GM19452 (cell line): Measurements from ENCODE around the gene SLC25A45.

Experiments
- ATAC-seq: cut with Tn5 transposase; IDR thresholded peaks from one replicate; pipeline ENCODE4 v1.9.1; 2021; ENCODE audit not compliant: unreplicated experiment

Gene SLC25A45

DNA sequence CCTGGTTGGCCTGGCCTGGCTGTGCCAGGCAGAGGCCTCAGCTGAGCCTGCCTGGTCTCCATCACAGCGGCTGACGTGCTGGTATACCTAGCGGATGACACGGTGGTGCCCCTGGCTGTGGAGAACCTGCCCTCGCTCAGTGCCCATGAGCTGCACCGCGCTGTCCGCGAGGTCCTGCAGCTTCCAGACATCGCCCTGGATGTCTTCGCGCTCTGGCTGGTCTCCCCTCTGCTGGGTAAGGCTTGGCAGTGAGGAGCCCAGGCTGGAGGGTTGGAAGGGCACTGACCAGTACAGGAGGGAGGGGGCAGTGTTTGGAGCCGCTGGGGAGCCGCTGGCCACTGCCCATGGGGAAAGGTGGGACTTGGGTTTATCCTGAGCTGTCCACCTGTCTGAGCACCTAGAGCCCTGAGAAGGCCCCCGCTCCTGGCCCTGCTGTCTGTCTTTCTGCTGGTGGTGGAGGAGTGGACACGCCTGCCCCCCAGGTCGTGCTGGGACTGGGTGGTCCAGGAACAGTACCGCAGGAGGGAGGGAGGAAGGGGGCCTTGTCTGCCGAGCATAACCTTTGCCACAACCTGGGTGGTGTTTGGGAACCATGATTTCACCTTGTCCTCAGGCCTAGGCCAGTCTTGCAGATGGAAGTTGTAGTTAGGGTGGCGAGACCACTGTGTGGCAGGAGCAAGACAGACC, 7.0 kb upstream of the SLC25A45 start:
- ATAC-seq: no peak

DNA sequence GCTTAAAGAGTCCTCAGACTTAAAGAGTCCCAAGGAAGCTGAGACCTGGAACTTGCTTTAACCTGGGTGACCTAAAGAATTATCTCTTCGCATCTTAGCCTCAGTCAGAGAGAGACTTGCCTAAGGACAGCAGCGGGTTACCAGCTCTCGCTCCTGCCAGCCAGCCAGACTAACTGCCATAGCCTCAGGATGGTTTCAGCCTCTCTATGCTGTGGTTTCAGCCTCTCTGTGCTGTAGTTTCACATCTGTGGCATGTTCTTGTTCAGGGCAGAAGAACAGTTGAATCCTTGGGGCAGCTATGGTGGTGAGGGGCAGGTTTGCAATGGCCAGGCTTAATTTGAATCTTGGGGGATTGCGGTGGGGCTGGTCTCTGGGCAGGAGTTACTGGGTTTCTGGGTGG, 6.3 kb upstream of the SLC25A45 start:
- no peak for ATAC-seq

DNA sequence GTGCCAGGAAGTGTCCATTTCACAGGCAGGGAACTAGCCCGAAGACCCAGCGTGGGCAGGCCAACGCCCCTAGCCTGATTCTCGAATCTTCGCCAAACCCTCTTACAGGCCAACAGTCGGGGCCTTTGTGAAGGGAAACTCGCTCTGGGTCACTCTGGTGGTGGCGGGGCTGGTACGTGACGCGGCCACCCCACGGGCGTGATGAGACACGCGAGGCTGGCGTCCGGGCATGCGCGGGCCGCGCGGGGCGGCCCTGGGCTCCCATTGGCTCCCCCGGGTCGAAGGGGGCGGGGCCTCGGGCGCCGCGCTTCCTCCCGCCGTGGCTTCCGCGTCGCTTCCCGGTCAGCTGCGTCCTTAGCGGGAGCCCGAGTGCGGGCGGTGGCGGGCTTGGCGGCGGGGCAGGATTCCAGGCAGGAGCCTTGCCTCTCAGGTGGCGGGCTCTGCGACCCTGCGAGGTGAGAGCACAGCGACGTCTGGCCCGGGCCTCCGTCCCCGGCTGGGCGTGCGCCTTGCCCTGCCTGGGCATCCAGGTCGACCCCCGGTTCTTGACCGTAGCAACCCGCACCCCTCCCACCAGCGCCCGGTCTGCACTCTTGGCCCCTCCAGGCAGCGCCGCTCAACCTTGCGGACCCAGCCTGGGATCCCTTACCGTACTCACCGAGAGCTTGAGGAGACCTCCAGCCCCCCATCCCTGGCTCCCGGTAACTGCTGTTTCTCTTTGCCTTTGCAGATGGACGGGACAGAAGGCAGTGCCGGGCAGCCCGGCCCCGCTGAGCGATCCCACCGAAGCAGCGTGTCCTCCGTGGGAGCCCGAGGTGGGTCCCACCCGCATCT, 4.1 kb upstream of the SLC25A45 start, which contains the start of gene FRMD8:
FRMD8 (plus strand) TSS at position 331 of the 834 bp plus-strand sequence; CDS start at position 731, 400 bp downstream.
- no peak for ATAC-seq

DNA sequence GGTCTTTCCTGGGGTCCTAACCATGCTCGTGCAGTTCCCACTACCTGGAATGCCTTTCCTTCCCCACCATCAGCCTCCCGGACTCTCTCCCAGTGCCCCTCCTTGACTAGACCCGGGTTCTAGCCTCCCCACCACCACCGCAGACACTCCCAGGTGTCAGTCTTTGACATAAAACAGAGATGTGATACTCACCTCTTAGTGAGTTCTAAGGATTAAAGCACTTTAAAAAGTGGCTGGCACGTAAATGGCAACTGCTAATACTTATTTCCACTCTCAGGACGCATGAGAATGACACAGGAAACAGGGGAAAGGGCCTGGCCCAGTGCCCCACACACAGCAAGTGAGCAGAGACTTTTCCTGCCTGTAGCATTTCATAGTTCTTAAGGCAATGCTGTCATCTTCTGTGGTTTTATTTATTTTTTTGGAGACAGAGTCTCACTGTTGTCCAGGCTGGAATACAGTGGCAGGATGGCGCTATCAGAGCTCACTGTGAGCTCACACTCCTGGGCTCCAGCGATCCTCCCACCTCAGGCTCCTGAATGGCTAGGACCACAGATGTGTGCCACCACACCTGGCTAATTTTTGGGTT, 1.9 kb upstream of the SLC25A45 start:
- ATAC-seq: no peak

DNA sequence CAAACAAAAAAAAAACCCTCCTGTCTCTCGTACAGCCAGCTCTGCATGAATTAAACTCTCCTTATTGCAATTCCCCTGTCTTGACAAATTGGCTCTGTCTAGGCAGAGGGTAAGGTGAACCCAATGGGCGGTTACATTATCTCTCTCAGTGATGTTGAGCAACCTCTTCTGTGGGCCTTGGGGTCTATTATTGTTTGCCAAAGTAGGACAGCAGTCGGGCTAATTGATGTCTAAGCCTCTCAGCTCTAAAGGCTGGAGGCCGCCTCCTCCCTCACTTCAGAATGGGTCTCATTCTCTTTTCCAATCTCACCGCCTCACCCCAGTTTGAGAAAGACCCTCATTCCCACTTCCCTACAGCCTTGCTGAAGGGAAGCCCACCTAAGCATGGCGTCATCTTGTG, 1.3 kb upstream of the SLC25A45 start:
- ATAC-seq: no peak

DNA sequence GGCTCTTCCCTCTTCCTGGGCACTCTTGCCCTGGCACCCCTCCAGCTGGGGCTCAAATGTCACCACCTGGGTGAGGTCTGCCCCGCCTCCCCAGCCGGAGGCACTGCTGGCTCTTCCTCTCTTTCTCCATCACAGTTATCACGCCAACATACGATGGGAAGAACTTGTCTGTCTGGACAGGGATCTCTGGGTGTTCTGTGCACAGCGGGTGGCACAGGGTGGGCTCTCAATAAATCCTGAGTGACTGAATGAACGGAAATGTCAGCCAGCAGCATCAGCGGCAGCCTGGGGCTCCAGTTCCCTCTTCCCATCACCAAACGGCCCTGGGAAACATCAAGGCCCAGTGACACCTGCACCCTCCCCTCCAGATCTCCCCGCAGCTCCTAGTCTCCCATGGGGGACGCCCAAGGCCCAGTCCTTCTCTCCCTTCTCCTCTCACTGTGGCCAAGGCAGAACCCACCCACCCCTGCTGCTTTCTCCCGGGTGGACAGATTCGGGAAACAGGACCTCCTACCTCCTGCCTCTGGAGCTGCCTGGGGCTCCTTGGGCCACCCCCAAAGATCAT, 440 bp upstream of the SLC25A45 start:
- ATAC-seq: no peak

DNA sequence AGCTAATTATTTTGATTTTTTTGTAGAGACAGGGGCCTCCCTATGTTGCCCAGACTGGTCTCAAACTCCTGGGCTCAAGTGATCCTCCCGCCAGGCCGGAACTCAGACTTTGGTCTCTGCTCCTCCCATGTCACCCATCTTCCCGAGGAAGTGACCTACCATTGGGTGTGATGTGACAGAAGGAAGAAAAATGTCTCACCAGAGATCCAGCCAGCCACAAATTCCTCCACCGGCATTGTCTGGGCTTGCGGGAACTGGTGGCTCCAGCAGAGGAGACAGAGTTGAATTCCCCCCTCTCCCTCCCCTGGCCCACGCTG, 772 bp downstream of the SLC25A45 start:
- no peak for ATAC-seq

DNA sequence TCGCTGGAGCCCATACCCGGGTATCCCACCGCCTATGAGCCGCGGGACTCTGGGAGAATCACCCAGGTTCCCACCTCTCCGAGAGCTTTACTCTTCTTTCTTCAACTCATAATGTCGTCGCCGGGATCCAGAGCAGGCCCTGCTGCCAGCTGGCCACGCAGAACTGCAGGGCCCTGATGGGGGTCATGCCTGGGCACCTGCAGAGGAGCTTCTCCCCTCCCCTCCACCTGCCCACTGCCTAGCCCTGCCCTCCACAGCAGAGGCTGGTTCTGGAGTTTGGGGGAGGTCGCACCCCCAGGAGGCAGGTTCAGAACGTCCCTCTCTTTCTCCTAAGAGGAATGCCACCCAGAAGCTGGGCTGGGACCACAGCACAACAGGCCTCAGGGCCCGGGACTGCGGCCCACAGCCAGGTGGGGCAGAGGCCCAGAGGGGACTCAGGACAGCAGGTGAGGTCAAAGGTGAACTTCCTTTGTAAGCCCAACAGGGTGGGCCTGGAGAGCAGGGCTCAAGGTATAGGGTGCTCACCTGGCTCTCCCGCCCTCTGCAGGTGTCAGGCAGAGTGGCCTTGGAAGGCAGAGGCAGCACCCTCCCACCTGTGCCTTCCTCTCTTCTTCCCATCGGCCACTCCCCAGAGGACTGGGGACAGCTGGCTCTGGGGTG, 1.9 kb downstream of the SLC25A45 start:
- ATAC-seq: no peak

DNA sequence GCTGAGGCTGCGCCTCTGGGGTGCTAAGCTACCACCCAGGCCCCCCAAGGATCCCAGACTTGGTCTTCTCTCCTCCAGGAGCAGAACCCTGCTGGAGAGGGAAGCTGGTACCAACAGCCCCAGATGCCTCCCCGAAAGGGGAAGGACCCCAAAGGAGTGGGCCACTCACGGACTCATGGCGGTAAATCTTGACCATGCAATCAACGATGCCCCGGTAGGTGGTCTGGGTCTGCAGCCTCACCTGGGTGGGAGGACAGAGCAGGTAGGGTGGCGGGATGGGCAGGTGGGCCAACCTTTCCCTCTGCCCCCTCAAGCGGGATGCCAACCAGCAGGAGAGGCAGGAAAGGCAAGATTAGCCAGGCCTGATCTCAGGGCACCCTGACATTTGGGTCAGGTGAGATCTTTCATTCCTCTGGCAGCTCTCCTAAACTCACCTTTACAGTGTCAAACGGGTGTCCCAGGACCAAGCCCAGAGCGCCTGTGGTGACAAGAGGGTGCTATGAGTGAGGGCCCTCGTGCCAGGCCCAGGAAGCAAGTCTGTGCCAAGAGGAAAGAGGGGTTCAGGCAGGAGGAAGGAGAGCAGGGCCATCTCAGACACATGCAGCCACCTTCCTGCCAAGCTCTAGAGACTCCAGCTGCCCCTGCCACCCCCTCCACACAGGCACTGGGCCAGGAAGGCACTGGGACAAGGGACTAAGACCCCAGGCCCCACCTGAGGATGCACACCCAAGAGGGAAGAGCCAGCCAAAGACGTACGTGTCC, 2.6 kb downstream of the SLC25A45 start:
- no peak for ATAC-seq

DNA sequence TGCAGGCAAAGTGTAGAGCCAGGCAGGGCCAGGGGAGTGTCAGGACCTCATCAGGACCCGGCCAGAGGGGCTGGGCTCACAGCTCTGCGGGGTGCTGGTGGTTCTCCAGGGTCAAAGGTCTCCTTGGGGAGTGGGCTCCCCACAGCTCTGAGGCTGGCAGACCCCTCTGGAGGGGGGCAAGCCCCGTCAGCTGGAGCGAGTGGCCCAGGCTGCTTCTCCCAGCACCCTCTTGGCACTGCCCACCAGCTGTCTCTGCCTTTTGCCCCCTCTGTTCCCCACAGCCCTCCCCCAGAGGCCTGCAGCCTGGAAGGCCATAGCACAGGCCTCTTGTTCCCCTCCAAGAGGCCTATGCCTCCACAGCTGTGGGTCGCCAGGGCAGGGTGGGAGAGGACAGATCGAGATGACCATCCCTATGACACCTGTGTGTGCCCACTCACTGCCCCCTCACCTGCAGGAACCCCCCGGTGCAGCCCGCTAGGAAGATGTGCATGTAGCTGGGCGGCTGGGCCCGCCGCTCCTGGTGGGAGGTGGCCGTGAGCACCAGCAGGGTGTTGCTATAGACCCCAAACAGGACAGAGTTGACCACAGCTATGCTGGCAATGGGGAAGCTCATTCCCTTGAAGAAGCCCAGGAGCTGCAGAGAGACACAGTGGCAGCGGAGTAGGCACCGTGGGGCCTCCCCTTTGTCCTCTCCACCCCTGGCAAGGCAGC, 3.4 kb downstream of the SLC25A45 start:
- no peak for ATAC-seq

DNA sequence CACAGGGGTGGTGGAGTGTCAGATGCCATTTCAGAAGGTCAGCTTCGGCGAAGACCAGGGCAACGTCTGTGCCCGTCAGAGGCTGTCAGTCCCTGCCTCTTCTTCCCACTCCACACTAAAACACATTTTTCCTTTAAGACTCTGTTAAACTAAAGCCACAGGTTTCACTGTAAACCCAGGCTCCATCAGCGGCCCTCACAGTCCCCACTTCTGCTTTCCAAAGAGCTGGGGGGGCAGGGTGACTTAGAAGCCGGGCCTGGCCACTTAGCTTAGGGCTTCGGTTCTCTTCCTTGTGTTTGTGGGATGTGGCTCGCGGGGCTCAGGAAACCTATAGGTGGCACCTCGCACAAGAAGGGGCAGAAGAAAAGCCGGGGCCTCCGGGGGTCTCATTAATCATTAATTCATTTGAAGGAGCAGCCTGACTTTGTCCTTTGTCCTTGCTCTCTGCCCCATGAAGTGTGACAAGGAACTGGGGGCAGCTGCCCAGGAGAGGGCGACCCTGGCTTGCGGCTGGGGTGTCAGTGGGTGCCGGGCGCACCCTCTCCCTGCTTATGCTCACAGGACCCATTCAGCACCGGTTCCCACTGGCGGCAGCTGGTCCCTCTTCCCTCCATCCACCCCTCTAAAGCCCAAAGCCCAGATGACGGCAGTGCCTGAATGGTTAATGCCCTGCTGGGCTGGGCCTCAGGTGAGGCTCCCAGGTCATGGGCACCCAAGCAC, 4.1 kb downstream of the SLC25A45 start:
- no peak for ATAC-seq

DNA sequence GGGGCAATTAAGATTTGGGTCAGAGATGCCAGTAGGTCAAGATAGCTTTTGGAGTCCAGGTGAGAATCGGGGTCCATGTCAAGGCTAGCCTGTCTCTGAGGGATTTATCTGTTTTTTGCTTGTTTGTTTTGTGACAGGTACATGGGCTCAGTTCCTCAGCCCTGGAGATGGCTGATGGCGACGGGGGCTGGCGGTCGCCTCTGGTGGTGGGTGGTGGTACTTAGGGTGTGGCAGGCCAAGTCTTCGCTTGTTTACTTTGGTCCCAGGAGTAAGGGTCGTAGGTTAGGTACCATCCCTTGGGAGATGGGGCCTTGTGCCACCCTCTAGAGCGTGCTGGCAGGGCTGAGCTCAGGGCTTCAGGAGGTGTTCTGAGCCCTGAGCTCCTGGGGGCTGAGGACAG, 4.7 kb downstream of the SLC25A45 start:
- no peak for ATAC-seq

DNA sequence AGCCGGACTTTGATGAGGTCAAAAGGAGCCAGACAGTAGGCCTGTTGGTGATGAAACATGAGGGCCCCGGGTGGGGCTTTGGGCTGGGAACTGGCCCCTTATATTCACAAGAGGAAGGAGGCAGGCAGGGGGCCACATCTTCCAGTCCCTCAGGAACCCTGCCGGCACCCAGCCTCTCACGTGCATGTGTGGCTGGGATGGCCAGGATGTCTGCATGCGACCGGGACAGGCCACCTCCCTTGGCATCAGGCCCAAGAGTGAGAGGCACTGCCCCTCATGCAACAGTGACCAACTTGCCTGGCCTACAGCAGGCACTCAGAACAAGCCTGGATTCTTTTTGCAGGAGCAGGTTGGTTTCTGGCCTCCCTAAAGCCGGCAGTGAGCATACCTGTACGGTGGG, 5.4 kb downstream of the SLC25A45 start:
- ATAC-seq: no peak

DNA sequence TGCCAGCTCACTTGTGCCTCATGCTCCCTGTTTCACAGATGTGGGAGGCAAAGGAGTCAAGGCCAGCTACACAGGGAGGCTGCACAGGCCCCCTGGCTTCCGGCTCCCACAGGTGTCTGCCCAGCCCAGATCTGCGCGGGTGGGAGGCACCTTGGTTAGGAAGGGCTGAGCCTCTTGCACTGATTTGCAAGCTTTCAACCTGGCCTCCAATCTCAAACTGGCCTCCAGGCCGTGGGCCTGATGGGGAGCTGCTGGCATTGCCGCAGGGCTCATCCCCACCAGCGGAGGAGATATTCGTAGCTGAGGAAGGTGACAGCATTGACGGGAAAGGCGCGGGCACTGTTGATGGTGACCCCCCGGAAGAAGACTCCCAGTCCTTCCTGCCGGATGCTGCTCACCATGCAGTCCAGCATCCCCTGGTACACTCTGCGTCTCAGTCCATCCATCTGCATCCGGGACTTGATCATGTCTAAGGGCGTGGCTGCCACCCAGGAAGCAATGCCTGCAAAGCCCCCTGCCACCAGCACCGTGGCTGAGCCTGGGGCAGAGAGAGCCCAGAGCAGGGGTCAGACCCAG, 6.2 kb downstream of the SLC25A45 start:
- no peak for ATAC-seq

DNA sequence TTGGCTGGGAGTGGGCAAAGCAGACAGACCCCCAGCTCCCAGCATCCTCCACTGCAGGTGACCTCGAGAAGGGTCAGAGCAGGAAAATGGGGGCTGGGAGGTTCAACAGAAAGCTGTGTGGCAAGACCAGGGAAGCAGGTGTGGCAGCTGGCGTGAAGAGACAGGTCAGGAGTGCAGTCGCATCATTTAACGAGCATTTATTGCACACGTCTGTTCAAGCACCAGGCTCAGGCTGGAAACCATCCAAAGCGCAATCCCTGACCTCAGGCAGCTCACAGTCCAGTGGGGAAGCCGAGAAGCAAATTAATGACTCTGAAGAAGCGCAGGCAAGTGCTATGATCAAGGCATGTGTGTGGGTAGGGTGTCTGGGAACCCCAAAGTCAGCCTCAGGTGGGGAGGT, 7.4 kb downstream of the SLC25A45 start:
- ATAC-seq: no peak

DNA sequence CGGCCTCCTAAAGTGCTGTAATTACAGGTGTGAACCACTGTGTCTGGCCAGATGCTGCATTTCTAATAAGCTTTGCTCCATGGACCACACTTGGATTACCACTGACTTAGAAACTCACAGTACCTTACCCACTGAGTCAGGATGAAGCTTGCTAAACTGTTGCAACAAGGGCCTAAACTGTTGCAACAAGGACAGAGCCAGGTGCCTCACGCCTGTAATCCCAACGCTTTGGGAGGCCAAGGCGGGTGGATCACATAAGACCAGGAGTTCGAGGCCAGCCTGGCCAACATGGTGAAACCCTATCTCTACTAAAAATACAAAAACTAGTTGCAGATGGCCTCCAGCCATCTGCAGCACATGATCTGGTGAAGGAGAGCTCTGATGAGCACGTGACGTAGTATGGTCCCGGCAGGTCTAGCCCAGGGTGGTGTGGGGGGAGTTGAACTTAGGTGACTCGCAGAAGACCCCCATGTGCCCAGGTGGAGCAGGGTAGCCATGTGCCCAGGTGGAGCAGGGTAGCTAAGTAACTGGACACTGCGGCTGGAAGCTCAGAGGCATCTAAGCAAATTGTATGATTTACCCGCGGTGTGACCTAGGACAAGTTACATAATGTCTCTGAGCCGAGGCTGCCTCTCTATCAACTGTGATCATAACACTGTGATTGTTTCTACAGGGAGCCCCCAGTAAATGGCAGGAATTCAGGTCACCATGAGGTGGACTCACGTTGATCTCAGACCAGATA, 8.4 kb downstream of the SLC25A45 start:
- no peak for ATAC-seq

DNA sequence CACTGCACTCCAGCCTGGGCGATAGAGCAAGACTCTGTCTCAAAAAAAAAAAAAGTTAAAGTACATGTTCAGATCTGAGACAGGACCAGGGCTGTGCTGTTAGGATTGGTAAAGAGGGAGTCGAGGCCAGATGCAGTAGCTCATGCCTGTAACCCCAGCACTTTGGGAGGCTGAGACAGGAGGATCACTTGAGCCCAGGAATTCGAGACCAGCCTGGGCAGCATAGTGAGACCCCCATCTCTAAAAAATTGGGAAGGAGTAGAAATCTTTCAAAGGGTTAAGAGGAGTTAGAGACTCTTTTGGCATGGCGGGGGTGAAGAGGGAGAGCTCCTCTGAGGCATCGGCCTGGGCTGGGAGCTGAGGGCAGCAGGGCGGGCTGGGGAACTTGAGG, 11.8 kb downstream of the SLC25A45 start:
- no peak for ATAC-seq

DNA sequence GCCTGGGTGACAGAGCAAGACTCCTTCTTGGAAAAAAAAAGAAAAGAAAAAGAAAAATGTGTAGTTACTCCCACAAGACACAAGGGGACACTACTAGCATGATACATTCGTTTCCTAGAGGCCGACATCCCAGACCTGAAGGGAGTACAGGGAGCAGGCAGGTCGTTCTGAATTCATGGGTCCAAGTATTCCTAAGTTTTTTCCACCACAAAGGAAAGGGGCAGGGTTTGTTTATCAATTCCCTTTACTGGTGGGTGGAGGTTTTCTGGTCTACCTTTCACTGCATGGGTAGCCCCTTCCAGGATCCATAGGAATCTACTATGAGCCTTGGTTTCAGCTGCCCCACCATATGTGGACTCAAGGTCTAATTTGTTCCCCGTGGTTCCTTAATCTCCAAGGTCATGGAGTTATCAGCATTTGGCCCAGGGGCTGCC, 16.1 kb downstream of the SLC25A45 start:
- ATAC-seq: no peak
